Measurements from ENCODE around the gene KRTAP6-1. TPM values are rescaled to one million over a fixed set of nuclear protein-coding genes. Genes with fewer than 3 reads are reported as not detected.

Gene KRTAP6-1
- total and polyA plus RNA-seq, 12 donors = not detected

- Histone ChIP-seq H3K27ac (no peak overlapping the region), H3K9me3 (replicated peaks in 1 of 3) (no peaks in the 10 kb centered on the region), H3K4me1 (replicated peaks in 1 of 2) (no peaks in the 10 kb centered on the region), H3K27me3 (no peaks in the 10 kb centered on the region), H3K36me3 (replicated peaks in 1 of 2) (no peaks in the 10 kb centered on the region), H3K4me3 (no peak overlapping the region)
- no peak for DNase-seq
- intact Hi-C loops (cut with DNase I) = no loop called here
- TF ChIP-seq POLR2A (IDR thresholded peaks at IDR 0.05) (no peak), CTCF (IDR thresholded peaks at IDR 0.05) (no peak)
Observed at GRCh38 chr21:30567617-30568016, 46.1 kb downstream of the KRTAP6-1 start.

GRCh38 chr21:30563630-30564029 lies 50.1 kb downstream of the KRTAP6-1 start:
- intact Hi-C loops (cut with DNase I) = no loop called here
- no peaks in the 10 kb centered on the region for H3K27me3 ChIP-seq
- H3K4me3 ChIP-seq = no peak overlapping the region
- no peaks in the 10 kb centered on the region for H3K9me3 ChIP-seq (replicated peaks in 1 of 3)
- H3K4me1 ChIP-seq (replicated peaks in 1 of 2) = no peaks in the 10 kb centered on the region
- DNase-seq = no peak
- H3K27ac ChIP-seq = no peak overlapping the region
- WGBS, 4 donors = 77 to 87% (median 81%) methylated on average over 2 of the region's 2 CpGs
- H3K36me3 ChIP-seq (replicated peaks in 1 of 2) = no peaks in the 10 kb centered on the region
- no peak for TF ChIP-seq CTCF (IDR thresholded peaks at IDR 0.05)
- no peak for TF ChIP-seq POLR2A (IDR thresholded peaks at IDR 0.05)

Small RNAs within 50 kb of the gene (small RNA-seq; reads per million reads assigned to genes)
- gene KRTAP20-1 = 0 reads per million in 2 donors
- 0 reads per million in 2 donors for gene KRTAP20-3
- 0 reads per million in 2 donors for gene KRTAP20-4
- gene KRTAP22-1 = 0 reads per million in 2 donors
- 0 reads per million in 2 donors for gene KRTAP22-2

Other genes starting within 250 kb of the KRTAP6-1 start
- gene KRTAP13-2, start 241.7 kb downstream of the KRTAP6-1 start, total RNA-seq = under 1 TPM in 1 of 9 donors, not detected in 8; 0.41 TPM
- not detected for gene KRTAP13-2, start 241.7 kb downstream of the KRTAP6-1 start, polyA plus RNA-seq
- gene KRTAP13-1, start 217.9 kb downstream of the KRTAP6-1 start, total RNA-seq = not detected
- not detected for gene KRTAP13-1, start 217.9 kb downstream of the KRTAP6-1 start, polyA plus RNA-seq
- gene KRTAP13-3, start 188.0 kb downstream of the KRTAP6-1 start, total RNA-seq = not detected
- gene KRTAP13-3, start 188.0 kb downstream of the KRTAP6-1 start, polyA plus RNA-seq = not detected
- gene KRTAP13-4, start 183.7 kb downstream of the KRTAP6-1 start, total RNA-seq = not detected
- gene KRTAP13-4, start 183.7 kb downstream of the KRTAP6-1 start, polyA plus RNA-seq = not detected
- gene KRTAP15-1, start 173.7 kb downstream of the KRTAP6-1 start, total RNA-seq = not detected
- gene KRTAP15-1, start 173.7 kb downstream of the KRTAP6-1 start, polyA plus RNA-seq = not detected
- gene KRTAP19-1, start 133.6 kb downstream of the KRTAP6-1 start, total RNA-seq = not detected
- not detected for gene KRTAP19-1, start 133.6 kb downstream of the KRTAP6-1 start, polyA plus RNA-seq
- gene KRTAP19-2, start 126.5 kb downstream of the KRTAP6-1 start, total RNA-seq = not detected
- gene KRTAP19-2, start 126.5 kb downstream of the KRTAP6-1 start, polyA plus RNA-seq = not detected
- not detected for gene KRTAP19-3, start 121.9 kb downstream of the KRTAP6-1 start, total RNA-seq
- not detected for gene KRTAP19-3, start 121.9 kb downstream of the KRTAP6-1 start, polyA plus RNA-seq
- not detected for gene KRTAP19-4, start 116.8 kb downstream of the KRTAP6-1 start, total RNA-seq
- gene KRTAP19-4, start 116.8 kb downstream of the KRTAP6-1 start, polyA plus RNA-seq = not detected
- gene KRTAP19-5, start 111.8 kb downstream of the KRTAP6-1 start, total RNA-seq = not detected
- not detected for gene KRTAP19-5, start 111.8 kb downstream of the KRTAP6-1 start, polyA plus RNA-seq
- gene KRTAP19-6, start 72.1 kb downstream of the KRTAP6-1 start, total RNA-seq = not detected
- gene KRTAP19-6, start 72.1 kb downstream of the KRTAP6-1 start, polyA plus RNA-seq = not detected
- not detected for gene KRTAP19-7, start 52.6 kb downstream of the KRTAP6-1 start, total RNA-seq
- gene KRTAP19-7, start 52.6 kb downstream of the KRTAP6-1 start, polyA plus RNA-seq = not detected
- gene KRTAP22-2, start 23.5 kb downstream of the KRTAP6-1 start, total RNA-seq = not detected
- gene KRTAP22-2, start 23.5 kb downstream of the KRTAP6-1 start, polyA plus RNA-seq = not detected
- gene KRTAP6-3, start 21.5 kb downstream of the KRTAP6-1 start, total RNA-seq = not detected
- not detected for gene KRTAP6-3, start 21.5 kb downstream of the KRTAP6-1 start, polyA plus RNA-seq
- gene KRTAP6-2, start 15.0 kb downstream of the KRTAP6-1 start, total RNA-seq = not detected
- not detected for gene KRTAP6-2, start 15.0 kb downstream of the KRTAP6-1 start, polyA plus RNA-seq
- not detected for gene KRTAP22-1, start 12.8 kb downstream of the KRTAP6-1 start, total RNA-seq
- not detected for gene KRTAP22-1, start 12.8 kb downstream of the KRTAP6-1 start, polyA plus RNA-seq
- gene KRTAP20-1, start 2.5 kb upstream of the KRTAP6-1 start, total RNA-seq = not detected
- not detected for gene KRTAP20-1, start 2.5 kb upstream of the KRTAP6-1 start, polyA plus RNA-seq
- not detected for gene KRTAP20-4, start 6.7 kb upstream of the KRTAP6-1 start, total RNA-seq
- not detected for gene KRTAP20-4, start 6.7 kb upstream of the KRTAP6-1 start, polyA plus RNA-seq
- not detected for gene KRTAP20-2, start 21.3 kb upstream of the KRTAP6-1 start, total RNA-seq
- not detected for gene KRTAP20-2, start 21.3 kb upstream of the KRTAP6-1 start, polyA plus RNA-seq
- gene KRTAP20-3, start 28.9 kb upstream of the KRTAP6-1 start, total RNA-seq = not detected
- not detected for gene KRTAP20-3, start 28.9 kb upstream of the KRTAP6-1 start, polyA plus RNA-seq
- gene KRTAP21-3, start 104.8 kb upstream of the KRTAP6-1 start, total RNA-seq = not detected
- not detected for gene KRTAP21-3, start 104.8 kb upstream of the KRTAP6-1 start, polyA plus RNA-seq
- gene KRTAP21-2, start 133.3 kb upstream of the KRTAP6-1 start, total RNA-seq = not detected
- not detected for gene KRTAP21-2, start 133.3 kb upstream of the KRTAP6-1 start, polyA plus RNA-seq
- not detected for gene KRTAP21-1, start 141.5 kb upstream of the KRTAP6-1 start, total RNA-seq
- gene KRTAP21-1, start 141.5 kb upstream of the KRTAP6-1 start, polyA plus RNA-seq = not detected
- gene KRTAP8-1, start 199.3 kb upstream of the KRTAP6-1 start, total RNA-seq = not detected
- gene KRTAP8-1, start 199.3 kb upstream of the KRTAP6-1 start, polyA plus RNA-seq = not detected
- not detected for gene KRTAP7-1, start 215.8 kb upstream of the KRTAP6-1 start, total RNA-seq
- not detected for gene KRTAP7-1, start 215.8 kb upstream of the KRTAP6-1 start, polyA plus RNA-seq